Measurements from ENCODE around the gene CCNL1. TPM values are rescaled to one million over a fixed set of nuclear protein-coding genes. Genes with fewer than 3 reads are reported as not detected.

The CCNL1 gene
- polyA plus RNA-seq, 1 donor, result 81.4 TPM

- no peak for DNase-seq (ENCODE audit: low read depth)
Measured at GRCh38 chr3:157123621-157124020, 36.3 kb downstream of the CCNL1 start.

GRCh38 chr3:157122832-157123427 lies 37.0 kb downstream of the CCNL1 start:
- no peak for DNase-seq (ENCODE audit: low read depth)

GRCh38 chr3:157122116-157122515 lies 37.8 kb downstream of the CCNL1 start:
- no peak for DNase-seq (ENCODE audit: low read depth)

GRCh38 chr3:157121522-157121921 lies 38.4 kb downstream of the CCNL1 start:
- DNase-seq (ENCODE audit: low read depth), result no peak

GRCh38 chr3:157120071-157120892 lies 39.7 kb downstream of the CCNL1 start:
- no peak for DNase-seq (ENCODE audit: low read depth)

- DNase-seq (ENCODE audit: low read depth), result no peak
Measured at GRCh38 chr3:157119369-157119951, 40.5 kb downstream of the CCNL1 start.

GRCh38 chr3:157117875-157118654 lies 41.9 kb downstream of the CCNL1 start:
- no peak for DNase-seq (ENCODE audit: low read depth)

- no peak for DNase-seq (ENCODE audit: low read depth)
Measured at GRCh38 chr3:157117206-157117605, 42.7 kb downstream of the CCNL1 start.

- DNase-seq (ENCODE audit: low read depth), result no peak
Measured at GRCh38 chr3:157116017-157116416, 43.9 kb downstream of the CCNL1 start.

- no peak for DNase-seq (ENCODE audit: low read depth)
Measured at GRCh38 chr3:157115069-157116006, 44.6 kb downstream of the CCNL1 start.

- DNase-seq (ENCODE audit: low read depth), result no peak
Measured at GRCh38 chr3:157113832-157114505, 46.0 kb downstream of the CCNL1 start.

- DNase-seq (ENCODE audit: low read depth), result no peak
Measured at GRCh38 chr3:157112536-157112935, 47.4 kb downstream of the CCNL1 start.

- DNase-seq (ENCODE audit: low read depth), result no peak
Measured at GRCh38 chr3:157111518-157111917, 48.4 kb downstream of the CCNL1 start.

GRCh38 chr3:157110761-157111278 lies 49.1 kb downstream of the CCNL1 start:
- no peak for DNase-seq (ENCODE audit: low read depth)

- DNase-seq (ENCODE audit: low read depth), result no peak
Measured at GRCh38 chr3:157109267-157110141, 50.4 kb downstream of the CCNL1 start.

GRCh38 chr3:157107644-157108133 lies 52.3 kb downstream of the CCNL1 start:
- no peak for DNase-seq (ENCODE audit: low read depth)

- no peak for DNase-seq (ENCODE audit: low read depth)
Measured at GRCh38 chr3:157107037-157107436, 52.9 kb downstream of the CCNL1 start.

- no peak for DNase-seq (ENCODE audit: low read depth)
Measured at GRCh38 chr3:157104928-157105652, 54.9 kb downstream of the CCNL1 start.

Measured in forelimb muscle (tissue), 1 donor.